Astrocyte (in vitro differentiated cells and primary cell): ENCODE measurements around the gene CD151.

Experiments
- CTCF ChIP-seq: IDR thresholded peaks from 2 replicates; pipeline ENCODE4 v1.5.1; 2011; ENCODE audit warnings: low read depth, mild to moderate bottlenecking, inconsistent platforms, low read length, moderate library complexity; ENCODE audit not compliant: insufficient read depth
- EZH2 ChIP-seq: IDR thresholded peaks from 2 replicates; pipeline ENCODE4 v1.6.1; 2012; ENCODE audit warnings: mild to moderate bottlenecking, low read length, inconsistent platforms; ENCODE audit not compliant: insufficient read depth

GRCh38 chr11:859394-860131, 26.8 kb downstream of the CD151 start:
- TF ChIP-seq CTCF (no peak), EZH2 (no peak)
